HepG2 (cell line): ENCODE measurements around the gene LRPPRC. TPM values are rescaled to one million over a fixed set of nuclear protein-coding genes. Genes with fewer than 3 reads are reported as not detected.

ENCODE experiments used
- ARID5B ChIP-seq: IDR thresholded peaks from 2 replicates; pipeline ENCODE4 v1.4.0; 2020; ENCODE audit warnings: mild to moderate bottlenecking, missing genetic modification reagents
- ARNT ChIP-seq: fragments of 450-650 bp; IDR thresholded peaks from 2 replicates; pipeline ENCODE4 v1.6.1; 2017
- ATF4 ChIP-seq, 2 experiments: fragments of 450-650 bp in 1 of 2; sonication (generic) in 1 of 2; formaldehyde crosslinking; IDR thresholded peaks; 2 replicates each; pipeline versions ENCODE4 v1.5.0 to v1.8.0; 2020 to 2022; ENCODE audit warnings: mild to moderate bottlenecking in 1 of 2, missing genetic modification reagents in 1 of 2
- BORCS8-MEF2B ChIP-seq: sonication (generic); formaldehyde crosslinking; IDR thresholded peaks from 2 replicates; pipeline ENCODE4 v1.8.0; 2022; ENCODE audit warnings: mild to moderate bottlenecking, missing genetic modification reagents
- EHMT2 ChIP-seq: fragments of 200-600 bp; sonication (generic); IDR thresholded peaks from 2 replicates; pipeline ENCODE4 v1.7.0; 2017; ENCODE audit warnings: antibody characterized with exemption, low read depth, low read length, borderline replicate concordance
- HIVEP1 ChIP-seq: sonication (generic); formaldehyde crosslinking; IDR thresholded peaks from 2 replicates; pipeline ENCODE4 v1.4.0; 2020; ENCODE audit warnings: mild to moderate bottlenecking, missing genetic modification reagents
- PHF5A ChIP-seq: IDR thresholded peaks from one replicate; pipeline ENCODE4 v1.6.1; 2018; ENCODE audit warnings: low read depth, missing genetic modification reagents; ENCODE audit not compliant: unreplicated experiment
- PLRG1 ChIP-seq: fragments of 450-650 bp; conservative IDR thresholded peaks from 2 replicates; pipeline ENCODE4 v1.6.1; 2016
- RBFOX2 ChIP-seq: fragments of 200-400 bp; formaldehyde crosslinking; IDR thresholded peaks from 2 replicates; pipeline ENCODE4 v1.6.1; 2017; ENCODE audit warnings: low read depth, mild to moderate bottlenecking, low read length
- RBM22 ChIP-seq: fragments of 200-400 bp; formaldehyde crosslinking; optimal IDR thresholded peaks from 2 replicates; pipeline ENCODE3; 2017; ENCODE audit warnings: mild to moderate bottlenecking, low read length, moderate library complexity
- RNF219 ChIP-seq: sonication (generic); formaldehyde crosslinking; IDR thresholded peaks from 2 replicates; pipeline ENCODE4 v1.5.0; 2020; ENCODE audit warnings: mild to moderate bottlenecking, missing genetic modification reagents
- RORA ChIP-seq: sonication (generic); formaldehyde crosslinking; IDR thresholded peaks from 2 replicates; pipeline ENCODE4 v1.5.0; 2020; ENCODE audit warnings: mild to moderate bottlenecking, missing genetic modification reagents, moderate library complexity
- SMAD1 ChIP-seq: sonication (generic); formaldehyde crosslinking; IDR thresholded peaks from 2 replicates; pipeline ENCODE4 v1.4.0; 2020; ENCODE audit warnings: missing genetic modification reagents, low read depth, mild to moderate bottlenecking, borderline replicate concordance
- SYNCRIP ChIP-seq: fragments of 200-400 bp; formaldehyde crosslinking; IDR thresholded peaks from 2 replicates; pipeline ENCODE4 v1.6.1; 2018; ENCODE audit warnings: mild to moderate bottlenecking, low read depth, low read length; ENCODE audit not compliant: insufficient read depth
- TEAD2 ChIP-seq: sonication (generic); formaldehyde crosslinking; IDR thresholded peaks from 2 replicates; pipeline ENCODE4 v1.9.0; 2021; ENCODE audit warnings: missing genetic modification reagents
- ZFP36L2 ChIP-seq: sonication (generic); formaldehyde crosslinking; IDR thresholded peaks from 2 replicates; pipeline ENCODE4 v1.4.0; 2020; ENCODE audit warnings: missing genetic modification reagents
- ZNF331 ChIP-seq: sonication (generic); formaldehyde crosslinking; IDR thresholded peaks from 2 replicates; pipeline ENCODE4 v1.4.0; 2020; ENCODE audit warnings: missing genetic modification reagents
- ZNF431 ChIP-seq: sonication (generic); formaldehyde crosslinking; IDR thresholded peaks from 2 replicates; pipeline ENCODE4 v1.9.0; 2022; ENCODE audit warnings: missing genetic modification reagents, low read depth, mild to moderate bottlenecking, borderline replicate concordance
- ZNF44 ChIP-seq: sonication (generic); formaldehyde crosslinking; IDR thresholded peaks from 2 replicates; pipeline ENCODE4 v1.5.1; 2020; ENCODE audit warnings: mild to moderate bottlenecking, missing genetic modification reagents
- ZNF484 ChIP-seq: sonication (generic); formaldehyde crosslinking; IDR thresholded peaks from 2 replicates; pipeline ENCODE4 v1.5.1; 2020; ENCODE audit warnings: mild to moderate bottlenecking, low read depth, missing genetic modification reagents, borderline replicate concordance
- ZNF660 ChIP-seq: sonication (generic); formaldehyde crosslinking; IDR thresholded peaks from 2 replicates; pipeline ENCODE4 v1.5.1; 2020; ENCODE audit warnings: mild to moderate bottlenecking, low read depth, missing genetic modification reagents, borderline replicate concordance
- ZNF709 ChIP-seq: sonication (generic); formaldehyde crosslinking; IDR thresholded peaks from 2 replicates; pipeline ENCODE4 v1.5.0; 2020; ENCODE audit warnings: mild to moderate bottlenecking, missing genetic modification reagents
- ZNF790 ChIP-seq: sonication (generic); formaldehyde crosslinking; IDR thresholded peaks from 2 replicates; pipeline ENCODE4 v1.8.0; 2022; ENCODE audit warnings: missing genetic modification reagents, mild to moderate bottlenecking, borderline replicate concordance
- ZSCAN22 ChIP-seq: sonication (generic); formaldehyde crosslinking; IDR thresholded peaks from 2 replicates; pipeline ENCODE4 v1.4.0; 2020; ENCODE audit warnings: mild to moderate bottlenecking, missing genetic modification reagents
- polyA plus RNA-seq, 8 experiments: library from polyadenylated mRNA; depleted of rRNA in 3 of 8; stranded (reverse) in 7 of 8; unstranded in 1 of 8; fragments of >200 nt; fragmentation: Illumina TruSeq in 4 of 8; extraction: Trizol in 4 of 8; gene quantifications; 2 replicates each; pipeline versions ENCODE4 v1.2.1 to v1.2.3, GENCODE V29; 2011 to 2016; ENCODE audit warnings: low read depth in 4 of 8, missing spikeins in 1 of 8, mixed read lengths in 1 of 8; ENCODE audit not compliant: insufficient read depth in 1 of 8
- total RNA-seq, 5 experiments: library from RNA; depleted of rRNA; stranded (reverse); fragments of >200 nt; fragmentation: Illumina TruSeq; extraction: Trizol; gene quantifications; 2 replicates each; pipeline ENCODE4 v1.2.3, GENCODE V29; 2016; ENCODE audit warnings: low read depth in 1 of 5

LRPPRC gene
- total and polyA plus RNA-seq, 2 of the 13 experiments (the other 11 are each of a cell fraction or from before 2014, with no cell fraction given): 117 to 167 TPM

- TF ChIP-seq SYNCRIP (no peak), RNF219 (CRISPR knock-in tag) (0 out of 2 replicates have a peak, but pooled peaks have one; percentile 48), RORA (no peak), ZNF790 (no peak), HIVEP1 (CRISPR knock-in tag) (no peak), BORCS8-MEF2B (CRISPR knock-in tag) (0 out of 2 replicates have a peak, but pooled peaks have one; percentile 79), SMAD1 (CRISPR knock-in tag) (0 out of 2 replicates have a peak, but pooled peaks have one; percentile 73), PLRG1 (no peak), ZNF484 (CRISPR knock-in tag) (no peak), RBM22 (no peak), ZNF660 (no peak), TEAD2 (CRISPR knock-in tag) (no peak), ARID5B (CRISPR knock-in tag) (peak; percentile 74), ZNF431 (CRISPR knock-in tag) (no peak), ZNF709 (CRISPR knock-in tag) (no peak), RBFOX2 (no peak), ZSCAN22 (CRISPR knock-in tag) (no peak), ZFP36L2 (CRISPR knock-in tag) (no peak), ZNF44 (CRISPR knock-in tag) (peak; percentile 42; the same call in 1 of the 2 replicates), PHF5A (no peak), ZNF331 (peak; percentile 80), ATF4 (CRISPR knock-in tag; IDR thresholded peaks at IDR 0.05) (no peak), ARNT (no peak), EHMT2 (no peak)
Measured at GRCh38 chr2:44044281-44044720, 48.5 kb upstream of the LRPPRC start (continued).
